NB4 (cell line): ENCODE data around the gene SPATA13.

Experiments
- MYC ChIP-seq: IDR thresholded peaks from 2 replicates; pipeline ENCODE4 v1.6.1; 2011; ENCODE audit warnings: low read depth, low read length
- POLR2A ChIP-seq: IDR thresholded peaks from 2 replicates; pipeline ENCODE4 v1.6.1; 2011; ENCODE audit warnings: mild to moderate bottlenecking; ENCODE audit not compliant: insufficient read length; ENCODE audit errors: extremely low read depth
- TF ChIP-seq, protein P1 (sequence below): IDR thresholded peaks from 2 replicates; pipeline ENCODE4 v1.6.1; 2011; ENCODE audit warnings: low read depth, low read length
- TF ChIP-seq, protein P2 (sequence below): IDR thresholded peaks from one replicate; pipeline ENCODE4 v1.5.1; 2012; ENCODE audit warnings: low read depth, low read length

DNA sequence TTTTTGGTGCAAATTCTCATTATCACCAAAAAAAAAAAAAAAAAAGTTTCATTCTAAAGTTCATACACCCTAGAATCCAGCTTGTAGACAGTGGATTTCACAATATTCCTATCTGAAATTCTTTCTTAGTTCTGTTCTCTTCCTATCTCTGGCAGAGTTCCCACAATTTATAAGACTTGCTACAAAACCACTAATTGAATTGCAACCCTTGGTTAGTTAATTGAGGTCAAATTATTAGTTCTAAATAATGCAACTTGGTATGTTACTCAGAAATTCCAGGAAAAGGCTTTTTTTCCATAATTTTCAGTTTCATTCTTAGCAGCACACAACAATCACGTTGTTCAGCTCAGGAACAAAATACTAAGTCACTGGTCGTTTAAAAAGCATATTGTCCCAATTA lies 58.5 kb downstream of the SPATA13 start:
- TF ChIP-seq, protein P1, sequence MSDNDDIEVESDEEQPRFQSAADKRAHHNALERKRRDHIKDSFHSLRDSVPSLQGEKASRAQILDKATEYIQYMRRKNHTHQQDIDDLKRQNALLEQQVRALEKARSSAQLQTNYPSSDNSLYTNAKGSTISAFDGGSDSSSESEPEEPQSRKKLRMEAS = no peak
- TF ChIP-seq, protein P2, sequence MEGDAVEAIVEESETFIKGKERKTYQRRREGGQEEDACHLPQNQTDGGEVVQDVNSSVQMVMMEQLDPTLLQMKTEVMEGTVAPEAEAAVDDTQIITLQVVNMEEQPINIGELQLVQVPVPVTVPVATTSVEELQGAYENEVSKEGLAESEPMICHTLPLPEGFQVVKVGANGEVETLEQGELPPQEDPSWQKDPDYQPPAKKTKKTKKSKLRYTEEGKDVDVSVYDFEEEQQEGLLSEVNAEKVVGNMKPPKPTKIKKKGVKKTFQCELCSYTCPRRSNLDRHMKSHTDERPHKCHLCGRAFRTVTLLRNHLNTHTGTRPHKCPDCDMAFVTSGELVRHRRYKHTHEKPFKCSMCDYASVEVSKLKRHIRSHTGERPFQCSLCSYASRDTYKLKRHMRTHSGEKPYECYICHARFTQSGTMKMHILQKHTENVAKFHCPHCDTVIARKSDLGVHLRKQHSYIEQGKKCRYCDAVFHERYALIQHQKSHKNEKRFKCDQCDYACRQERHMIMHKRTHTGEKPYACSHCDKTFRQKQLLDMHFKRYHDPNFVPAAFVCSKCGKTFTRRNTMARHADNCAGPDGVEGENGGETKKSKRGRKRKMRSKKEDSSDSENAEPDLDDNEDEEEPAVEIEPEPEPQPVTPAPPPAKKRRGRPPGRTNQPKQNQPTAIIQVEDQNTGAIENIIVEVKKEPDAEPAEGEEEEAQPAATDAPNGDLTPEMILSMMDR = no peak
- TF ChIP-seq POLR2A (no peak), MYC (no peak)
